B cell (primary cell): ENCODE results near the gene NR6A1. TPM values are rescaled to one million over a fixed set of nuclear protein-coding genes. Genes with fewer than 3 reads are reported as not detected.

Source experiments
- ATAC-seq: fragments of 200-7000 bp; cut with Tn5 transposase; one replicate; pipeline ENCODE4 v1.10.0; 2021; ENCODE audit warnings: low read depth, mild to moderate bottlenecking, moderate number of reproducible peaks, moderate library complexity
- CTCF ChIA-PET: fragments of 350-600 bp; sonication (Branson Sonifier 250); formaldehyde crosslinking; loops from one replicate; lab custom pipeline; 2021; ENCODE audit warnings: antibody characterized with exemption, inconsistent platforms; lab: Charles Lee
- POLR2A ChIA-PET: fragments of 350-600 bp; sonication (Branson Sonifier 250); formaldehyde crosslinking; loops from one replicate; lab custom pipeline; 2021; ENCODE audit warnings: antibody characterized with exemption; lab: Charles Lee
- DNase-seq: peaks from one replicate; pipeline ENCODE4 v3.0.0; 2013
- H2AFZ ChIP-seq: 2 replicates; pipeline ENCODE4 v1.6.1; 2012; ENCODE audit warnings: mild to moderate bottlenecking, low read depth, low read length; ENCODE audit not compliant: insufficient read depth, poor library complexity, severe bottlenecking
- H3K27ac ChIP-seq, 2 donors: 1 replicate in 1 of 2; 2 replicates in 1 of 2; pipeline ENCODE4 v1.5.1; 2012 to 2013; ENCODE audit warnings: low read length in 2 of 2, mild to moderate bottlenecking in 2 of 2, moderate library complexity in 1 of 2
- H3K27me3 ChIP-seq, 4 experiments: fragments of 200-600 bp in 1 of 4; sonication (generic) in 1 of 4; replicated peaks in 1 of 4; 1 replicate in 2 of 4; 2 replicates in 2 of 4; pipeline versions ENCODE4 v1.6.1 to v1.7.0; 2013 to 2016; ENCODE audit warnings: low read length in 3 of 4, mild to moderate bottlenecking in 2 of 4, mixed read lengths in 1 of 4, moderate library complexity in 1 of 4; ENCODE audit not compliant: insufficient read depth in 4 of 4, control insufficient read depth in 3 of 4; ENCODE audit errors: control extremely low read depth in 1 of 4
- H3K36me3 ChIP-seq, 2 experiments: replicated peaks in 1 of 2; 1 replicate in 1 of 2; 2 replicates in 1 of 2; pipeline versions ENCODE4 v1.6.1 to v1.7.1; 2013; ENCODE audit warnings: low read length in 1 of 2; ENCODE audit not compliant: insufficient read depth in 2 of 2, control insufficient read depth in 1 of 2; ENCODE audit errors: control extremely low read depth in 1 of 2, extremely low read depth in 1 of 2
- H3K4me1 ChIP-seq, 2 donors: fragments of 200-600 bp in 1 of 2; sonication (generic) in 1 of 2; 1 replicate in 1 of 2; 2 replicates in 1 of 2; pipeline versions ENCODE4 v1.5.1 to v1.6.1; 2013 to 2017; ENCODE audit warnings: low read length in 2 of 2; ENCODE audit not compliant: control insufficient read depth in 2 of 2, insufficient read depth in 2 of 2
- H3K4me2 ChIP-seq: replicated peaks from 2 replicates; pipeline ENCODE3; 2012; ENCODE audit warnings: mild to moderate bottlenecking, low read depth, low read length; ENCODE audit not compliant: poor library complexity, severe bottlenecking
- H3K4me3 ChIP-seq, 5 experiments: fragments of 200-600 bp in 1 of 5; sonication (generic) in 1 of 5; 1 replicate in 3 of 5; 2 replicates in 2 of 5; pipeline versions ENCODE4 v1.5.1 to v1.7.0; 2011 to 2016; ENCODE audit warnings: low read length in 4 of 5, mild to moderate bottlenecking in 4 of 5, low read depth in 2 of 5, control low read depth in 1 of 5, moderate library complexity in 1 of 5; ENCODE audit not compliant: insufficient read depth in 1 of 5; ENCODE audit errors: control extremely low read depth in 1 of 5, extremely low read depth in 1 of 5
- H3K79me2 ChIP-seq: fragments of 200-600 bp; sonication (generic); one replicate; pipeline ENCODE4 v1.6.0; 2016; ENCODE audit warnings: low read length; ENCODE audit not compliant: control insufficient read depth, insufficient read depth
- H3K9ac ChIP-seq: fragments of 200-600 bp; sonication (generic); 2 replicates; pipeline ENCODE4 v1.6.1; 2017; ENCODE audit warnings: mild to moderate bottlenecking, low read length, moderate library complexity
- H3K9me3 ChIP-seq, 3 donors: one replicate each; pipeline versions ENCODE4 v1.6.1 to v1.7.1; 2013; ENCODE audit warnings: low read length in 2 of 3; ENCODE audit not compliant: control insufficient read depth in 2 of 3, insufficient read depth in 1 of 3; ENCODE audit errors: control extremely low read depth in 1 of 3
- H4K20me1 ChIP-seq: 2 replicates; pipeline ENCODE4 v1.6.0; 2012; ENCODE audit warnings: mild to moderate bottlenecking, low read length; ENCODE audit not compliant: insufficient read depth, control insufficient read depth, poor library complexity, severe bottlenecking
- H3K27ac Mint-ChIP-seq: one replicate; pipeline ENCODE4 v1.8.0; 2021; ENCODE audit warnings: mixed read lengths
- H3K27me3 Mint-ChIP-seq: one replicate; pipeline ENCODE4 v1.8.0; 2021; ENCODE audit warnings: mixed read lengths
- H3K4me1 Mint-ChIP-seq: one replicate; pipeline ENCODE4 v1.8.0; 2021; ENCODE audit warnings: mixed read lengths
- H3K4me3 Mint-ChIP-seq: one replicate; pipeline ENCODE4 v1.8.0; 2021; ENCODE audit warnings: mixed read lengths
- H3K9me3 Mint-ChIP-seq: one replicate; pipeline ENCODE4 v1.8.0; 2022; ENCODE audit warnings: mixed read lengths; ENCODE audit not compliant: insufficient read depth
- CTCF ChIP-seq: fragments of 200-600 bp; IDR thresholded peaks from one replicate; pipeline ENCODE4 v1.8.0; 2022; ENCODE audit warnings: antibody characterized with exemption, mild to moderate bottlenecking
- EZH2 ChIP-seq: IDR thresholded peaks from 2 replicates; pipeline ENCODE4 v1.6.1; 2012; ENCODE audit warnings: borderline replicate concordance, low read depth, mild to moderate bottlenecking, moderate library complexity, low read length; ENCODE audit not compliant: insufficient read depth, poor library complexity, severe bottlenecking
- WGBS: methylation state at CpG from one replicate; pipeline ENCODE4 v1.1.5; 2013; ENCODE audit warnings: missing lambda C conversion rate; ENCODE audit not compliant: insufficient coverage; 5-methylcytosine and 5-hydroxymethylcytosine counted together
- intact Hi-C: fragments of 100-400 bp; cut with micrococcal nuclease; formaldehyde crosslinking; loops from one replicate; pipeline ENCODE4 v1.10.0; 2022
- polyA plus RNA-seq: library from polyadenylated mRNA; depleted of rRNA; stranded (reverse); fragments of >200 nt; gene quantifications from 2 replicates; pipeline ENCODE4 v1.2.3, GENCODE V29; 2012
- total RNA-seq, 2 donors: library from RNA; stranded (reverse); fragments of 120-200 nt in 1 of 2; gene quantifications; 1 replicate in 1 of 2; 2 replicates in 1 of 2; pipeline versions ENCODE4 v1.2.3 to v1.2.4, GENCODE V29; 2013 to 2022

Gene NR6A1
- total and polyA plus RNA-seq, 2 donors (not counting 1 experiment from before 2014, with no cell fraction given) = 0.09 to 0.67 TPM

- Histone ChIP-seq H3K4me2 (no peak overlapping the region), H3K27ac (no peak overlapping the region), H2AFZ (no peak overlapping the region), H3K4me1 (peaks cover 21 to 26% of the 10 kb centered on the region in 2 donors), H3K4me3 (no peak overlapping the region), H4K20me1 (no peaks in the 10 kb centered on the region), H3K36me3 (no peaks in the 10 kb centered on the region), H3K79me2 (no peaks in the 10 kb centered on the region), H3K9me3 (peaks cover 0 to 7% (median 0%) of the 10 kb centered on the region in 3 donors), H3K27me3 (no peaks in the 10 kb centered on the region), H3K9ac (no peak overlapping the region)
- TF ChIP-seq EZH2 (no peak), CTCF (no peak)
- intact Hi-C loops = no loop called here
- Mint-ChIP-seq H3K27ac (peak overlapping the region; percentile 7), H3K27me3 (no peaks in the 10 kb centered on the region), H3K4me1 (peaks cover 29% of the 10 kb centered on the region), H3K4me3 (no peak overlapping the region), H3K9me3 (no peaks in the 10 kb centered on the region)
- POLR2A ChIA-PET = no interaction called here
- 94% methylated on average over 2 of the region's 4 CpGs for WGBS
- CTCF ChIA-PET = no interaction called here
- no peak for DNase-seq
- ATAC-seq = no peak
Observed at GRCh38 chr9:124805186-124805585, 34.1 kb upstream of the NR6A1 start.

DNA sequence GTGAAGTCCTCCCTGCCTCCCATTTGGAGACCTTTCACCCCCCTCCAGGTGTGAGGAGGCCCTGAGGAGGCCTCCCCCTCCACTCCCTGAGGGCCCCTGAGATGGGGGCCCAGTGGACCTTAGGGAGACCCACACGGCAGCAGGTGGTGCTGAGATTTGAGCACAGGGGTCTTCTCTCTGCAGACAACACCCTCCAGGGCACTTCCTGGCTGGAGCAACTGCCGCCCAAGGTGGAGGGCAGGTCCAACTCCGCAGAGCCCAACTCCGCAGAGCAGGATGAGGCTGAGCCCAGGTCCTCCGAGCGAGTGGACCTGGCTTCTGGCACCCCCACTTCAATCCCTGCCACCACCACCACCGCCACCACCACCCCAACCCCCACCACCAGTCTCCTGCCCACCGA is 32.8 kb upstream of the NR6A1 start:
- 95% methylated on average over 6 of the region's 8 CpGs for WGBS
- no peak overlapping the region for H3K9ac ChIP-seq
- Mint-ChIP-seq H3K27me3 (no peaks in the 10 kb centered on the region), H3K4me1 (peaks cover 34% of the 10 kb centered on the region), H3K4me3 (no peak overlapping the region), H3K27ac (no peak overlapping the region), H3K9me3 (no peaks in the 10 kb centered on the region)
- no peaks in the 10 kb centered on the region for H3K79me2 ChIP-seq
- H3K27me3 ChIP-seq = no peaks in the 10 kb centered on the region
- peaks cover 32 to 38% of the 10 kb centered on the region in 2 donors for H3K4me1 ChIP-seq
- no peak for ATAC-seq
- no peaks in the 10 kb centered on the region for H4K20me1 ChIP-seq
- H3K4me3 ChIP-seq = no peak overlapping the region
- H3K4me2 ChIP-seq = no peak overlapping the region
- ChIA-PET CTCF (no interaction called here), POLR2A (interaction anchor here (0.7 kb wide), 1 partner anchor 1027 kb away, joined by 5 read pairs; no protein-coding TSS in a partner anchor)
- intact Hi-C loops = no loop called here
- no peak overlapping the region for H2AFZ ChIP-seq
- no peaks in the 10 kb centered on the region for H3K36me3 ChIP-seq
- H3K27ac ChIP-seq = no peak overlapping the region
- peaks cover 0 to 15% (median 0%) of the 10 kb centered on the region in 3 donors for H3K9me3 ChIP-seq
- TF ChIP-seq EZH2 = no peak
- no peak for TF ChIP-seq CTCF
- no peak for DNase-seq
